Natural killer cell (primary cell): ENCODE results near the gene FCRLB. TPM values are rescaled to one million over a fixed set of nuclear protein-coding genes. Genes with fewer than 3 reads are reported as not detected.

Source experiments
- ATAC-seq, 3 donors: fragments of 150-1000 bp in 2 of 3; fragments of 200-7000 bp in 1 of 3; cut with Tn5 transposase; 1 replicate in 1 of 3; 2 replicates in 2 of 3; pipeline ENCODE4 v1.10.0; 2021; ENCODE audit warnings: mild to moderate bottlenecking in 2 of 3, moderate library complexity in 2 of 3
- DNase-seq, 2 donors: peaks; one replicate each; pipeline versions ENCODE4 v3.0.0 to v3.0.0-alpha.2; 2013 to 2021; ENCODE audit warnings: mixed read lengths in 1 of 2
- H3K27ac ChIP-seq: one replicate; pipeline ENCODE4 v1.5.1; 2013; ENCODE audit warnings: mild to moderate bottlenecking, low read length
- H3K27me3 ChIP-seq: one replicate; pipeline ENCODE4 v1.6.1; 2013; ENCODE audit warnings: low read length; ENCODE audit not compliant: control insufficient read depth, insufficient read depth
- H3K36me3 ChIP-seq: one replicate; pipeline ENCODE4 v1.6.1; 2013; ENCODE audit warnings: low read length; ENCODE audit not compliant: control insufficient read depth, insufficient read depth
- H3K4me1 ChIP-seq: one replicate; pipeline ENCODE4 v1.6.1; 2013; ENCODE audit warnings: low read length; ENCODE audit not compliant: control insufficient read depth, insufficient read depth
- H3K4me3 ChIP-seq: one replicate; pipeline ENCODE4 v1.5.1; 2013; ENCODE audit warnings: low read length
- H3K9me3 ChIP-seq: one replicate; pipeline ENCODE4 v1.6.1; 2013; ENCODE audit warnings: low read length; ENCODE audit not compliant: control insufficient read depth, insufficient read depth
- H3K27ac Mint-ChIP-seq, 2 donors: one replicate each; pipeline ENCODE4 v1.8.0; 2022; ENCODE audit warnings: mild to moderate bottlenecking in 2 of 2, mixed read lengths in 2 of 2, moderate library complexity in 1 of 2
- H3K27me3 Mint-ChIP-seq, 2 donors: one replicate each; pipeline ENCODE4 v1.8.0; 2022; ENCODE audit warnings: low read depth in 2 of 2, mixed read lengths in 2 of 2
- H3K36me3 Mint-ChIP-seq: one replicate; pipeline ENCODE4 v1.8.0; 2022; ENCODE audit warnings: mixed read lengths
- H3K4me1 Mint-ChIP-seq, 2 donors: one replicate each; pipeline ENCODE4 v1.8.0; 2022; ENCODE audit warnings: mixed read lengths in 2 of 2
- H3K4me3 Mint-ChIP-seq: one replicate; pipeline ENCODE4 v1.8.0; 2022; ENCODE audit warnings: mild to moderate bottlenecking, moderate library complexity, mixed read lengths
- H3K9me3 Mint-ChIP-seq, 2 donors: one replicate each; pipeline ENCODE4 v1.8.0; 2022; ENCODE audit warnings: mixed read lengths in 2 of 2
- WGBS: methylation state at CpG from one replicate; pipeline ENCODE4 v1.1.7; 2013; ENCODE audit warnings: missing lambda C conversion rate; ENCODE audit not compliant: insufficient coverage; 5-methylcytosine and 5-hydroxymethylcytosine counted together
- intact Hi-C: fragments of 100-400 bp; cut with micrococcal nuclease; formaldehyde crosslinking; loops from one replicate; pipeline ENCODE4 v1.14.2; 2022
- total RNA-seq, 4 donors: library from RNA; stranded (reverse); fragments of 120-200 nt in 1 of 4; gene quantifications; one replicate each; pipeline versions ENCODE4 v1.2.3 to v1.2.4, GENCODE V29; 2013 to 2022
- TF ChIP-seq, protein P1 (sequence below): fragments of 200-600 bp; IDR thresholded peaks from one replicate; pipeline ENCODE4 v1.8.0; 2022; ENCODE audit warnings: antibody characterized with exemption

FCRLB gene
- total RNA-seq, 3 donors from 2014 or later (not counting 1 experiment from before 2014, with no cell fraction given), result 3.6 to 6.2 (median 5.2) TPM

GRCh38 chr1:161719325-161719611 is 2.1 kb upstream of the FCRLB start:
- Mint-ChIP-seq H3K27me3 (peaks cover 0 to 8% of the 10 kb centered on the region in 2 donors), H3K27ac (peak overlapping the region in 1 of 2 donors; percentile 31), H3K4me1 (peaks cover 17 to 39% of the 10 kb centered on the region in 2 donors), H3K36me3 (no peaks in the 10 kb centered on the region), H3K4me3 (no peak overlapping the region), H3K9me3 (no peaks in the 10 kb centered on the region)
- intact Hi-C loops, result no loop called here
- Histone ChIP-seq H3K4me3 (no peak overlapping the region), H3K36me3 (no peaks in the 10 kb centered on the region), H3K9me3 (no peaks in the 10 kb centered on the region), H3K27ac (no peak overlapping the region), H3K4me1 (peaks cover 7% of the 10 kb centered on the region), H3K27me3 (no peaks in the 10 kb centered on the region)
- 100% methylated on average over 1 of the region's 1 CpG for WGBS
- TF ChIP-seq, protein P1, sequence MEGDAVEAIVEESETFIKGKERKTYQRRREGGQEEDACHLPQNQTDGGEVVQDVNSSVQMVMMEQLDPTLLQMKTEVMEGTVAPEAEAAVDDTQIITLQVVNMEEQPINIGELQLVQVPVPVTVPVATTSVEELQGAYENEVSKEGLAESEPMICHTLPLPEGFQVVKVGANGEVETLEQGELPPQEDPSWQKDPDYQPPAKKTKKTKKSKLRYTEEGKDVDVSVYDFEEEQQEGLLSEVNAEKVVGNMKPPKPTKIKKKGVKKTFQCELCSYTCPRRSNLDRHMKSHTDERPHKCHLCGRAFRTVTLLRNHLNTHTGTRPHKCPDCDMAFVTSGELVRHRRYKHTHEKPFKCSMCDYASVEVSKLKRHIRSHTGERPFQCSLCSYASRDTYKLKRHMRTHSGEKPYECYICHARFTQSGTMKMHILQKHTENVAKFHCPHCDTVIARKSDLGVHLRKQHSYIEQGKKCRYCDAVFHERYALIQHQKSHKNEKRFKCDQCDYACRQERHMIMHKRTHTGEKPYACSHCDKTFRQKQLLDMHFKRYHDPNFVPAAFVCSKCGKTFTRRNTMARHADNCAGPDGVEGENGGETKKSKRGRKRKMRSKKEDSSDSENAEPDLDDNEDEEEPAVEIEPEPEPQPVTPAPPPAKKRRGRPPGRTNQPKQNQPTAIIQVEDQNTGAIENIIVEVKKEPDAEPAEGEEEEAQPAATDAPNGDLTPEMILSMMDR, result no peak
- DNase-seq (no peak), ATAC-seq (no peak)

GRCh38 chr1:161720422-161720821 is 922 bp upstream of the FCRLB start:
- no peak overlapping the region for H3K4me3 Mint-ChIP-seq
- H3K9me3 Mint-ChIP-seq, result no peaks in the 10 kb centered on the region
- H3K27me3 Mint-ChIP-seq, result peaks cover 0 to 3% of the 10 kb centered on the region in 2 donors
- ATAC-seq (no peak), DNase-seq (no peak)
- Histone ChIP-seq H3K9me3 (no peaks in the 10 kb centered on the region), H3K4me1 (peaks cover 15% of the 10 kb centered on the region), H3K36me3 (no peaks in the 10 kb centered on the region), H3K27ac (no peak overlapping the region), H3K27me3 (no peaks in the 10 kb centered on the region), H3K4me3 (no peak overlapping the region)
- no peak overlapping the region for H3K27ac Mint-ChIP-seq
- peaks cover 26 to 49% of the 10 kb centered on the region in 2 donors for H3K4me1 Mint-ChIP-seq
- intact Hi-C loops, result loop anchor here (10.0 kb wide), 1 partner anchor 176 kb away; the partner anchor contains the start of gene FCGR3A
- TF ChIP-seq, protein P1, result no peak
- H3K36me3 Mint-ChIP-seq, result no peaks in the 10 kb centered on the region
- 93% methylated on average over 1 of the region's 1 CpG for WGBS

DNA sequence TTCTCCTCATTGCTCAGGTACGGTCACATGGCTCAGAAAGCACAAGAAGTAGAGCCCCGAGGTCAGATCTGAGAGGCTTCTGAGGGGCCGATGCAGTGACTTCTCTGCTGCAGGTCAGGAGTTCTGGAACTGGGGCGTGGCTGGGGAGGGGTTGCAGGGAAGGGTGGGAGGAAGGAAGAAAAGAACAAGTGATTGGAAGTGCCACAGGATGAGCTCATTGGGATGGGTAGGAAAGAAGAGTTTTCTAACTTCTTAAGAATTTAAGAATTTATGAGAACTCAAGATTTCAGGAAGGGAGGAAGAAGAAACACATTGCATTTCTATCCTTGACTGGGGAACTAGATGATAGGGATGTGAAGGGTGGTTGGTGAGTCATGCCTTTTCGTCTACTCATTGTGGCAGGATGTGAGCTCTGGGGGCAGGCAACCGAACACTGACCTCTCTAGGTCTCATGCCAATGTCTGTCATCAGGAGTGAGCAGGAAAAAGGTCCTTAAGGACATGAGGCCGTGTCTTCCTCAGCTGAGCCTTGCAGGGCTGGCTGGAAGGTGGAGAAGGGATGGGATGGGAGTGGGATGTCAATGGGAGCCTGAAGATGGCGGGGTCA is 497 bp downstream of the FCRLB start:
- intact Hi-C loops, result loop anchor here (10.0 kb wide), 1 partner anchor 177 kb away; the partner anchor contains the start of gene FCGR3A
- ATAC-seq (no peak), DNase-seq (no peak)
- Mint-ChIP-seq H3K9me3 (no peaks in the 10 kb centered on the region), H3K4me3 (no peak overlapping the region), H3K27ac (no peak overlapping the region), H3K27me3 (peaks cover 0 to 3% of the 10 kb centered on the region in 2 donors), H3K4me1 (peaks cover 35 to 59% of the 10 kb centered on the region in 2 donors), H3K36me3 (no peaks in the 10 kb centered on the region)
- no peaks in the 10 kb centered on the region for H3K27me3 ChIP-seq
- H3K4me3 ChIP-seq, result no peak overlapping the region
- TF ChIP-seq, protein P1, result no peak
- H3K9me3 ChIP-seq, result no peaks in the 10 kb centered on the region
- WGBS, result 71% methylated on average over 8 of the region's 8 CpGs
- peaks cover 23% of the 10 kb centered on the region for H3K4me1 ChIP-seq
- no peaks in the 10 kb centered on the region for H3K36me3 ChIP-seq
- H3K27ac ChIP-seq, result no peak overlapping the region

DNA sequence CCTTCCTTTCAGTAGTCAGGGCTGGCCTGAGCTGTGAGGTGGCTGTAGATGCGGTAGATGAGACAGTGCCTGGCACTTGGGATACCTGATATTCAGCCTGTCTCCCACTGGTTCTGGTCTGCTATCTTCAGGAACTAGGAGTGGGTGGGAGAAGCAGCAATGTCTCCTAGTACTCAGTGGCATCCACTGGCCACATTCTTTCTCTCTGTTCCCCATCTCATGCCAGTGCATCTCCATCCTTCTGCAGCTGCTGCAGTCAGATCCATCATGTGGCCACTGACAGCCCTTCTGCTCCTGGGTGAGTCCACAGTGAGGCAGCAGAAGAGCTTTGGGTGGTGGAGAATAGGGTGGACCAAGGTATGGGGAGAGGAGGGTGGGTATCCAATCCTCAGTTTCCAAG is 1.1 kb downstream of the FCRLB start:
- 100% methylated on average over 1 of the region's 1 CpG for whole genome bisulfite sequencing
- H3K27me3 ChIP-seq, result no peaks in the 10 kb centered on the region
- H3K27ac Mint-ChIP-seq, result no peak overlapping the region
- H3K36me3 Mint-ChIP-seq, result no peaks in the 10 kb centered on the region
- no peak overlapping the region for H3K4me3 ChIP-seq
- peaks cover 36 to 60% of the 10 kb centered on the region in 2 donors for H3K4me1 Mint-ChIP-seq
- no peaks in the 10 kb centered on the region for H3K9me3 ChIP-seq
- peaks cover 27% of the 10 kb centered on the region for H3K4me1 ChIP-seq
- H3K9me3 Mint-ChIP-seq, result no peaks in the 10 kb centered on the region
- TF ChIP-seq, protein P1, result no peak
- intact Hi-C loops, result loop anchor here (10.0 kb wide), 1 partner anchor 178 kb away; the partner anchor contains the start of gene FCGR3A
- DNase-seq (no peak), ATAC-seq (no peak)
- H3K36me3 ChIP-seq, result no peaks in the 10 kb centered on the region
- H3K4me3 Mint-ChIP-seq, result no peak overlapping the region
- H3K27ac ChIP-seq, result no peak overlapping the region
- H3K27me3 Mint-ChIP-seq, result no peaks in the 10 kb centered on the region
